Effector CD8-positive, alpha-beta T cell (primary cell): ENCODE measurements around the gene PGP.

Experiments
- DNase-seq: peaks from one replicate; lab custom pipeline; 2025; lab: John Stamatoyannopoulos, UW

Gene PGP

GRCh38 chr16:2183671-2184070 lies 31.0 kb downstream of the PGP start:
- DNase-seq = no peak

- DNase-seq = no peak
Measured at GRCh38 chr16:2181952-2182351, 32.7 kb downstream of the PGP start.

- DNase-seq = no peak
Measured at GRCh38 chr16:2180962-2181923, 33.4 kb downstream of the PGP start.

- DNase-seq = no peak
Measured at GRCh38 chr16:2180461-2180860, 34.2 kb downstream of the PGP start.

- no peak for DNase-seq
Measured at GRCh38 chr16:2179576-2179975, 35.1 kb downstream of the PGP start.

- DNase-seq = no peak
Measured at GRCh38 chr16:2179107-2179501, 35.5 kb downstream of the PGP start.

GRCh38 chr16:2178321-2179106 lies 36.1 kb downstream of the PGP start:
- DNase-seq = peak; percentile 12

GRCh38 chr16:2177561-2177960 lies 37.1 kb downstream of the PGP start:
- no peak for DNase-seq

- no peak for DNase-seq
Measured at GRCh38 chr16:2177101-2177500, 37.5 kb downstream of the PGP start.

- no peak for DNase-seq
Measured at GRCh38 chr16:2176047-2176446, 38.6 kb downstream of the PGP start.

GRCh38 chr16:2175454-2175853 lies 39.2 kb downstream of the PGP start:
- DNase-seq = no peak

GRCh38 chr16:2174396-2175131 lies 40.1 kb downstream of the PGP start:
- no peak for DNase-seq

GRCh38 chr16:2173916-2174315 lies 40.7 kb downstream of the PGP start:
- no peak for DNase-seq

GRCh38 chr16:2173366-2173765 lies 41.3 kb downstream of the PGP start:
- DNase-seq = no peak

- DNase-seq = no peak
Measured at GRCh38 chr16:2172688-2173335, 41.8 kb downstream of the PGP start.

GRCh38 chr16:2171601-2172178 lies 43.0 kb downstream of the PGP start:
- DNase-seq = no peak

- no peak for DNase-seq
Measured at GRCh38 chr16:2170587-2171435, 43.8 kb downstream of the PGP start.

- no peak for DNase-seq
Measured at GRCh38 chr16:2170080-2170479, 44.6 kb downstream of the PGP start.

GRCh38 chr16:2167068-2167638 lies 47.5 kb downstream of the PGP start:
- no peak for DNase-seq
